Measurements from ENCODE around the gene GBX1. TPM values are rescaled to one million over a fixed set of nuclear protein-coding genes. Genes with fewer than 3 reads are reported as not detected.

The GBX1 gene
- total RNA-seq, 1 donor from 2014 or later: not detected

GRCh38 chr7:151172273-151173141 lies 5.0 kb upstream of the GBX1 start:
- TF ChIP-seq, protein P1, sequence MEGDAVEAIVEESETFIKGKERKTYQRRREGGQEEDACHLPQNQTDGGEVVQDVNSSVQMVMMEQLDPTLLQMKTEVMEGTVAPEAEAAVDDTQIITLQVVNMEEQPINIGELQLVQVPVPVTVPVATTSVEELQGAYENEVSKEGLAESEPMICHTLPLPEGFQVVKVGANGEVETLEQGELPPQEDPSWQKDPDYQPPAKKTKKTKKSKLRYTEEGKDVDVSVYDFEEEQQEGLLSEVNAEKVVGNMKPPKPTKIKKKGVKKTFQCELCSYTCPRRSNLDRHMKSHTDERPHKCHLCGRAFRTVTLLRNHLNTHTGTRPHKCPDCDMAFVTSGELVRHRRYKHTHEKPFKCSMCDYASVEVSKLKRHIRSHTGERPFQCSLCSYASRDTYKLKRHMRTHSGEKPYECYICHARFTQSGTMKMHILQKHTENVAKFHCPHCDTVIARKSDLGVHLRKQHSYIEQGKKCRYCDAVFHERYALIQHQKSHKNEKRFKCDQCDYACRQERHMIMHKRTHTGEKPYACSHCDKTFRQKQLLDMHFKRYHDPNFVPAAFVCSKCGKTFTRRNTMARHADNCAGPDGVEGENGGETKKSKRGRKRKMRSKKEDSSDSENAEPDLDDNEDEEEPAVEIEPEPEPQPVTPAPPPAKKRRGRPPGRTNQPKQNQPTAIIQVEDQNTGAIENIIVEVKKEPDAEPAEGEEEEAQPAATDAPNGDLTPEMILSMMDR (IDR thresholded peaks at IDR 0.05): peak; percentile 99 to 100 (median 100)
- Histone ChIP-seq H3K27ac (no peak overlapping the region), H3K9me3 (no peaks in the 10 kb centered on the region), H3K4me3 (no peak overlapping the region), H3K27me3 (peaks cover 11% of the 10 kb centered on the region), H3K36me3 (no peaks in the 10 kb centered on the region), H3K4me1 (peaks cover 0 to 4% of the 10 kb centered on the region in 2 donors)
- intact Hi-C loops (cut with DNase I): loop anchor here (1.0 to 10.0 kb wide), 3 partner anchors 48 to 268 kb away; no protein-coding TSS in a partner anchor
- DNase-seq (ENCODE audit: low spot score in 2 of 2): peak in 1 of 2 donors; percentile 86

GRCh38 chr7:151168787-151169162 lies 1.3 kb upstream of the GBX1 start:
- TF ChIP-seq, protein P1 (IDR thresholded peaks at IDR 0.05): no peak
- Histone ChIP-seq H3K36me3 (no peaks in the 10 kb centered on the region), H3K4me1 (peaks cover 7 to 12% of the 10 kb centered on the region in 2 donors), H3K9me3 (no peaks in the 10 kb centered on the region), H3K27ac (no peak overlapping the region), H3K27me3 (peaks cover 20% of the 10 kb centered on the region), H3K4me3 (no peak overlapping the region)
- intact Hi-C loops (cut with DNase I): no loop called here
- no peak for DNase-seq (ENCODE audit: low spot score in 2 of 2)

DNA sequence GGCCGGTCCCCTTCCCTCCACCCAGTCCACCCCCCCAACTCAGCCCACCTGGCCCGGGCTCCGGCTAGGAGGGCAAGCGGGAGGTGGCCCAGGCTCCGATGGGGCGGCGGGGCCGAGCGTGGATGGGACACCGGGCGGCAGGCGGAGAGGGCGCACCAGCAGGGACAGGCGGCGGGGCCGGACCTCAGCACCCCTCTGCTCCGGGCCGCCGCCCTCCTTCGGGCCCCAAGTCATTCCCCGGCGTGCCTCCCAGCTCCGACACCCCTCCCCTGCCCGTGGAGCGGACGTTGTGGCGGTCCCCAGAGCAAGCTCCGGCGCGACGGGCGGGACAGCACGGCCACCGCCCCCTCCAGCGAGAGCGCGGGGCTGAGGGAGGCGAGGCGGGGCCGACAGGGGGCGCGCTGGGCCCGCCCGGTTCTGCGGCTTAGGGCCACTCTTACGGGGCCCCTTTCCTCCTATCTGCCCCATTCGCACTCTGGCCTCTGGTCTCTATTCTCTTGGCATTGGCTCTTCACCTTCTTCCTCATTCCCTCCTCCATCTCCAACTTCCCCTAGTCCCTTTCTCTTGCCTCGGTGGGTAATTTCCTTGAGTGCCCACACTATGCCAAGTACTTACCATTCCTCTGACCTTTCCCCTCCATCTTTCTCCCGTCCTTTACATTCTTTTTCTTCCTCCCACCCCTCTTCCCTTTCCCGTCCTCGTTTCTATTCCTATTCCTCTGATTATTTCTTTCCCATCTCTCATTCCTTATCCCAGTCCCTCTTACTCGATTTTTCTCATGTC lies 701 bp upstream of the GBX1 start:
- DNase-seq (ENCODE audit: low spot score in 2 of 2): no peak
- Histone ChIP-seq H3K4me3 (peak overlapping the region; percentile 58 to 65), H3K36me3 (no peaks in the 10 kb centered on the region), H3K9me3 (no peaks in the 10 kb centered on the region), H3K4me1 (peaks cover 7 to 12% of the 10 kb centered on the region in 2 donors), H3K27me3 (peaks cover 19% of the 10 kb centered on the region), H3K27ac (no peak overlapping the region)
- intact Hi-C loops (cut with DNase I): no loop called here
- TF ChIP-seq, protein P1 (IDR thresholded peaks at IDR 0.05): peak; percentile 31 to 58 (median 42)

GRCh38 chr7:151166629-151167196 lies 781 bp downstream of the GBX1 start:
- Histone ChIP-seq H3K27me3 (peaks cover 13% of the 10 kb centered on the region), H3K9me3 (no peaks in the 10 kb centered on the region), H3K4me1 (peaks cover 7 to 12% of the 10 kb centered on the region in 2 donors), H3K4me3 (peak overlapping the region; percentile 58 to 65), H3K36me3 (no peaks in the 10 kb centered on the region), H3K27ac (no peak overlapping the region)
- DNase-seq (ENCODE audit: low spot score in 2 of 2): no peak
- intact Hi-C loops (cut with DNase I): no loop called here
- TF ChIP-seq, protein P1 (IDR thresholded peaks at IDR 0.05): no peak

GRCh38 chr7:151161757-151162156 lies 5.7 kb downstream of the GBX1 start:
- no peak overlapping the region for H3K4me3 ChIP-seq
- H3K27me3 ChIP-seq: peaks cover 4% of the 10 kb centered on the region
- peaks cover 1 to 2% of the 10 kb centered on the region in 2 donors for H3K4me1 ChIP-seq
- TF ChIP-seq, protein P1 (IDR thresholded peaks at IDR 0.05): no peak
- intact Hi-C loops (cut with DNase I): no loop called here
- no peaks in the 10 kb centered on the region for H3K36me3 ChIP-seq
- H3K9me3 ChIP-seq: no peaks in the 10 kb centered on the region
- H3K27ac ChIP-seq: no peak overlapping the region
- no peak for DNase-seq (ENCODE audit: low spot score in 2 of 2)
